Activated T-cell treated with anti-CD3 and anti-CD28 coated beads, Interleukin-2, amount 50 U/mL, for 72 hours (primary cell): ENCODE results near the gene ELN. TPM values are rescaled to one million over a fixed set of nuclear protein-coding genes. Genes with fewer than 3 reads are reported as not detected.
A peak's percentile ranks its signal among the peaks of the same experiment; 100 is the strongest.

Experiments used
- ATAC-seq, 2 donors: fragments of 150-1000 bp; cut with Tn5 transposase; replicated peaks in 1 of 2; 2 replicates each; pipeline ENCODE4 v1.10.0; 2021; ENCODE audit warnings: moderate library complexity in 2 of 2, mild to moderate bottlenecking in 1 of 2
- DNase-seq, 2 donors: peaks; one replicate each; pipeline ENCODE4 v3.0.0; 2021 to 2022; ENCODE audit warnings: mixed read lengths in 1 of 2
- H3K27ac Mint-ChIP-seq: one replicate; pipeline ENCODE4 v1.8.0; 2022; ENCODE audit warnings: mild to moderate bottlenecking, moderate library complexity, mixed read lengths
- H3K27me3 Mint-ChIP-seq: one replicate; pipeline ENCODE4 v1.8.0; 2022; ENCODE audit warnings: low read depth, mixed read lengths
- H3K36me3 Mint-ChIP-seq, 2 donors: one replicate each; pipeline ENCODE4 v1.8.0; 2022; ENCODE audit warnings: mixed read lengths in 2 of 2, mild to moderate bottlenecking in 1 of 2; ENCODE audit not compliant: insufficient read depth in 2 of 2
- H3K4me1 Mint-ChIP-seq: one replicate; pipeline ENCODE4 v1.8.0; 2022; ENCODE audit warnings: low read depth, mixed read lengths
- H3K4me3 Mint-ChIP-seq, 2 donors: one replicate each; pipeline ENCODE4 v1.8.0; 2022; ENCODE audit warnings: mild to moderate bottlenecking in 2 of 2, mixed read lengths in 2 of 2, moderate library complexity in 2 of 2
- H3K9me3 Mint-ChIP-seq, 2 donors: one replicate each; pipeline ENCODE4 v1.8.0; 2022; ENCODE audit warnings: mixed read lengths in 2 of 2
- total RNA-seq, 2 donors: library from RNA; stranded (reverse); gene quantifications; one replicate each; pipeline ENCODE4 v1.2.3, GENCODE V29; 2022

ELN gene
- total RNA-seq, 2 donors from 2014 or later: not detected

GRCh38 chr7:74071121-74071520 is 43.1 kb downstream of the ELN start:
- no peaks in the 10 kb centered on the region for H3K9me3 Mint-ChIP-seq
- no peaks in the 10 kb centered on the region for H3K27me3 Mint-ChIP-seq
- no peak for ATAC-seq
- no peak overlapping the region for H3K27ac Mint-ChIP-seq
- H3K4me1 Mint-ChIP-seq: no peaks in the 10 kb centered on the region
- no peaks in the 10 kb centered on the region for H3K36me3 Mint-ChIP-seq
- no peak for DNase-seq
- no peak overlapping the region for H3K4me3 Mint-ChIP-seq

DNA sequence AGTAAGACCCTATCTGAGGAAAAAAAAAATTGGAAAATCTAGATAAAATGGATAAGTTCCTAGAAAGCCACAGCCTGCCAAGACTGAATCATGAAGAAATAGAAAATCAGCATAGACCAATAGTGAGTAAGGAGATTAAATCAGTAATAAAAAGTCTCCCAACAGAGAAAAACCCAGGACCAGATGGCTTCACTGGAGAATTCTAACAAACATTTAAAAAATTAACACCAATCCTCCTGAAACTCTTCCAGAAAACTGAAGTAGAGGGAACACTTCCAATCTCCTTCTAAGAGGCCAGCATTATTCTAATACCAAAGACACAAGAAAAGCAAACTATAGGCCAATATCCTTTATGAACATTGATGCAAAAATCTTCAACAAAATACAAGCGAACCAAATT is 46.8 kb downstream of the ELN start:
- Mint-ChIP-seq H3K9me3 (no peaks in the 10 kb centered on the region), H3K4me3 (no peak overlapping the region), H3K27me3 (no peaks in the 10 kb centered on the region), H3K36me3 (no peaks in the 10 kb centered on the region), H3K27ac (no peak overlapping the region), H3K4me1 (no peaks in the 10 kb centered on the region)
- DNase-seq (no peak), ATAC-seq (no peak)

GRCh38 chr7:74078461-74078860 is 50.5 kb downstream of the ELN start:
- Mint-ChIP-seq H3K4me1 (no peaks in the 10 kb centered on the region), H3K9me3 (no peaks in the 10 kb centered on the region), H3K27me3 (no peaks in the 10 kb centered on the region), H3K27ac (no peak overlapping the region), H3K36me3 (no peaks in the 10 kb centered on the region), H3K4me3 (no peak overlapping the region)
- no peak for DNase-seq
- no peak for ATAC-seq

- Mint-ChIP-seq H3K36me3 (peaks cover 0 to 8% of the 10 kb centered on the region in 2 donors), H3K4me1 (peaks cover 14% of the 10 kb centered on the region), H3K9me3 (no peaks in the 10 kb centered on the region), H3K27ac (no peak overlapping the region), H3K27me3 (no peaks in the 10 kb centered on the region), H3K4me3 (peak overlapping the region; percentile 67 to 83)
- DNase-seq (no peak), ATAC-seq (no peak)
Measured at GRCh38 chr7:74082770-74083116, 54.8 kb downstream of the ELN start.

DNA sequence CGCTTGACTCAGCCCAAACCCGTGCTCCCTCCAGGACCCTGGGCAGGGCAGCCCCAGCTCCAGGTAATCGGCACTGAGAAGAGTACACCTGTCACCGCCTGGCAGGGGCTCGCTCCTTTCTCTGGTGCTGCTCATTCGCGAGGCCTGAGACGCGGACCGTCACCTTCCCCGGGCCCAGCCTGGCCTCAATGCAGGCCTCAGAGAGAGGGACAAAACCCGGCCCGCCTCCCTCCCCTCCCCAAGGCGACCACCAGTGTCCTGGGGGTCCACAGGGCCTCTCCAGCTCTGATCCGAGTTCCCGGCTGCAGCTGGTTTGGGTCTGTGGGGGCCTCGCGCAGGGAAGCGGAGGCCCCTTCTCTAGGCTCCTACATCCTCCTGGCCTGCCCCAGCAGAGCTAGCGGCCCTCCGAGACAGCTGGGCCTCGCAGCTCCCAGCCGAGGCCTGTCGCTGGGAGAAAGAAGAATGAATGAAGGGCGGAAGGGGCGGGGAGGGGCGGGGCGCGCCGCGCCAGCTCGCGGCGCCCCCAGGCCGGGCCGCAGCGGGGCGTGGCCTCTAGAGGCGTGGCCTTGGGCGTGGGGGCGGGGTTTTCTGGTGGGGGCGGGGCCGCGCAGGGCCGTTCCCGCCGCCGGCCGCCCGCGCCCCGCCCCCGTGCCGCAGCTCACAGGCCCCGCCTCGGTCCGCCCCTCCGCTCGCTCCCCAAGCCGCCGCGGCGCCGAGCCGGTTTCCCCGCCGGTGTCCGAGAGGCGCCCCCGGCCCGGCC is 55.3 kb downstream of the ELN start, which contains the start of gene LIMK1:
TSS of gene LIMK1 (plus strand) at position 688 of the 760 bp plus-strand sequence. CDS start 187 bp downstream, outside the sequence.
- Mint-ChIP-seq H3K4me1 (peaks cover 14% of the 10 kb centered on the region), H3K4me3 (peak within 1 kb of the TSS; percentile 91 to 92), H3K36me3 (peaks cover 0 to 10% of the 10 kb centered on the region in 2 donors), H3K9me3 (no peaks in the 10 kb centered on the region), H3K27me3 (no peaks in the 10 kb centered on the region), H3K27ac (peak within 1 kb of the TSS; percentile 12)
- ATAC-seq (peak; percentile 84 to 89), DNase-seq (peak; percentile 87 to 89)

- no peaks in the 10 kb centered on the region for H3K27me3 Mint-ChIP-seq
- H3K27ac Mint-ChIP-seq: peak overlapping the region; percentile 12
- H3K36me3 Mint-ChIP-seq: peaks cover 0 to 10% of the 10 kb centered on the region in 2 donors
- ATAC-seq (peak; percentile 62 to 70), DNase-seq (peak; percentile 56 to 61)
- peaks cover 14% of the 10 kb centered on the region for H3K4me1 Mint-ChIP-seq
- H3K4me3 Mint-ChIP-seq: peak overlapping the region; percentile 91 to 92
- no peaks in the 10 kb centered on the region for H3K9me3 Mint-ChIP-seq
Measured at GRCh38 chr7:74083928-74084721, 56.2 kb downstream of the ELN start.

DNA sequence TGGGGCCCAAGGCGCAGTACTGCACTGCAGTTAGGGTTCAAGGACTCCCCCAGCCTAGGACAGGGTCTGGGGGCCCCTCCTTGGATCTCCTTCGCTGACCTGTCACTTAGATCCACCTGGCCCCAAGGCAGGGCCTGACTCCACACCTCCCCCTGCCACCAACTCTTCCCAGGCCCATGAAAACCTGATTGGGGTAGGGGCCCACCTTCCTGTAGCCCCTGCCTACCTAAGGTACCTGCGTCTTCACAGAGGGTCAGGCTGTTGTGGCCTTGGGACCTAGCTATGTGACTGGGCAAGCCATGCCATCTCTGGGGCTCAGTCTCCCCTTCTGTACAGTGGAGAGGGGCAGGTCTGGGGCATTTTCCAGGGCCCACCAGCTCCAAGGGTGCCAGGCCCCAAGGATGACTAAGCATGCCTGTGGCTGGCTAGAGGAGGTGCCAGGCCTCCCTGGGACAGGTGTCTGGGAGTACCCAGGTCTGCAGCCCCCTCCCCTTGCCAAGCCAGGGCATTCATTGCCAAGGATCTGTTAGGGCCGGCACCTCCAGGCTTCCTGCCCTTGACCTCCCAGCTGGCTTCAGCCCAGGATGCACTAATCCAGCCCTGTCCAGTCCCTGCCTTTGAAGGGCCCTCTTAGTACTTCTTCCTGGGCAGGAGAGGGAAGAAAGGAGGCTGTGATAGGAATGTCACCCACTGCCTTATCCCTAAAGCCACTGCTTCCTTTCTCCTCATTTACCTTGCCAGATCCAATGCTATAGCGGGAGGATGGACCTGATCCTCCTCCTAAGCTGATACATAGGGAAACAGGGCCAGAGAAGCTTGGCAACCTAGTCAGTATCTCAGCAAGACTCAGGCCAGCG is 57.0 kb downstream of the ELN start:
- Mint-ChIP-seq H3K27me3 (no peaks in the 10 kb centered on the region), H3K27ac (peak overlapping the region; percentile 12), H3K9me3 (no peaks in the 10 kb centered on the region), H3K4me3 (peak overlapping the region; percentile 91 to 92), H3K4me1 (peaks cover 14% of the 10 kb centered on the region), H3K36me3 (peaks cover 0 to 10% of the 10 kb centered on the region in 2 donors)
- ATAC-seq (no peak), DNase-seq (no peak)

DNA sequence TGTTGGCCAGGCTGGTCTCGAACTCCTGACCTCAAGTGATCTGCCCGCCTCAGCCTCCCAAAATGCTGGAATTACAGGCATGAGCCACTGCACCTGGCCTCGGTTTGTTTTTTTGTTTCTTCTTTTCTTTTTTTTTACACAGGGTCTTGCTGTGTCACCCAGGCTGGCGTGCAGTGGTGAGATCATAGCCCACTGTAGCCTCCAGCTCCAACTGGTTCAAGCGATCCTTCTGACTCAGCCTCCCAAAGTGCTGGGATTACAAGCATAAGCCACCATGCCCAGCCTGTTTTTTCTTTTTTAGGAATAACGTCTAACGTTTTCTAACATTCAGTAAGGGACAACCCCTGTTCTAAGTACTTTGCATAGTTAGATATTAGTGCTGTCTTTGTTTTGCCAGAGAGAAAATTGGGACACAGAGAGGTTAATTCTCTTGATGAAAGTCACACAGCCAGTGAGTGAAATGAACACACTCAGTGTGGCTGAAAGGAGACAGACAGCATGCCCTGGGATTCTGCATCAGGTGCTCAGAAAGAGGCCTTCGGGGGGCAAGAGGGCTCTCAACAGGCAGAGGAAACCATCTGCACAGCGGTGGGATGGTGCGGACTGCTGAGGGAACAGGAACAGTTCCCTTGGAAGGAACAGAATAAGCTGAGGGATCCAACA is 59.9 kb downstream of the ELN start:
- H3K4me1 Mint-ChIP-seq: peaks cover 20% of the 10 kb centered on the region
- H3K27ac Mint-ChIP-seq: no peak overlapping the region
- no peaks in the 10 kb centered on the region for H3K27me3 Mint-ChIP-seq
- ATAC-seq (no peak), DNase-seq (no peak)
- H3K36me3 Mint-ChIP-seq: peaks cover 0 to 10% of the 10 kb centered on the region in 2 donors
- H3K9me3 Mint-ChIP-seq: no peaks in the 10 kb centered on the region
- no peak overlapping the region for H3K4me3 Mint-ChIP-seq

- DNase-seq (no peak), ATAC-seq (no peak)
- Mint-ChIP-seq H3K27me3 (no peaks in the 10 kb centered on the region), H3K36me3 (peaks cover 0 to 3% of the 10 kb centered on the region in 2 donors), H3K9me3 (no peaks in the 10 kb centered on the region), H3K4me1 (peaks cover 24% of the 10 kb centered on the region), H3K4me3 (no peak overlapping the region), H3K27ac (no peak overlapping the region)
Measured at GRCh38 chr7:74092321-74092963, 64.5 kb downstream of the ELN start.

GRCh38 chr7:74092964-74093471 is 65.0 kb downstream of the ELN start:
- no peak for ATAC-seq
- H3K4me3 Mint-ChIP-seq: no peak overlapping the region

DNA sequence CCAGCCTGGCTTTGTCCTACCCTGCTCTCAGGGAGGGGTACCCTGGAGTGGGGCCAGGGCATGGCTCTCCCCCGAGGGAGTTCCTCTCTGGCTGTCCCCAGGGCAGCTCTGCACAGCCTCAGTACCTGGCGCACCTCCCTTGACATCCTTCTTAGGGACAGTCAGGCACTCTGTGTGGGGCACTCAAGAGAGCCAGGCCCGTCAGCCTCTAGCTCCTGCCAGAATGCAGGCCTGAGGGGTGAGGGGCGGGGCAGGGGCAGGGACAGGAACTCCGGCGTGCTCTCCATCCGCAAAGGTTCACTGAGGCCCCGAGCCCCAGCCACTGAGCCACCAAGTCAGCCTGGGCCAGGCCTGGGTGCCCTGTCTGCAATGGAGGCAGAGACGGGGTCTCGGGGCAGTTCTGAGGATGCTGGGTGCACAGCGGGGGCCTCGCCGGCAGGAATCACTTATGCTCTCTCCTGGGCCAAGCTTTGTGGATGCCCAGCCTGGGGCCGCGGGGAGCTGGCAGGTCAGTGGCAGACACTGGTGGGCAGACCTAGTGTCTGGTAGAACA is 65.8 kb downstream of the ELN start:
- H3K36me3 Mint-ChIP-seq: peaks cover 4 to 7% of the 10 kb centered on the region in 2 donors
- H3K27me3 Mint-ChIP-seq: no peaks in the 10 kb centered on the region
- peak; percentile 32 to 47 for ATAC-seq
- peak overlapping the region; percentile 7 for H3K27ac Mint-ChIP-seq
- peak overlapping the region; percentile 71 to 87 for H3K4me3 Mint-ChIP-seq
- peaks cover 0 to 2% of the 10 kb centered on the region in 2 donors for H3K9me3 Mint-ChIP-seq
- H3K4me1 Mint-ChIP-seq: peaks cover 24% of the 10 kb centered on the region
- no peak for DNase-seq

More at GRCh38 chr7:74092964-74093471, 65.0 kb downstream of the ELN start:
- DNase-seq: peak in 1 of 2 donors; percentile 10
- H3K9me3 Mint-ChIP-seq: peaks cover 0 to 2% of the 10 kb centered on the region in 2 donors
- peaks cover 4 to 6% of the 10 kb centered on the region in 2 donors for H3K36me3 Mint-ChIP-seq
- no peak overlapping the region for H3K27ac Mint-ChIP-seq
- no peaks in the 10 kb centered on the region for H3K27me3 Mint-ChIP-seq
- peaks cover 24% of the 10 kb centered on the region for H3K4me1 Mint-ChIP-seq
